Left ventricle myocardium inferior (tissue), 1 donor: ENCODE data around the gene SYCP1. TPM values are rescaled to one million over a fixed set of nuclear protein-coding genes. Genes with fewer than 3 reads are reported as not detected.

Experiments used
- DNase-seq: peaks from one replicate; pipeline ENCODE4 v3.0.0-alpha.2; 2020
- H3K27ac ChIP-seq: fragments of 200-600 bp; replicated peaks from 2 replicates; pipeline ENCODE4 v1.8.0; 2021
- H3K27me3 ChIP-seq: fragments of 200-600 bp; 2 replicates; pipeline ENCODE4 v1.8.0; 2021; ENCODE audit warnings: low read depth
- H3K36me3 ChIP-seq: fragments of 200-600 bp; 2 replicates; pipeline ENCODE4 v1.8.0; 2021
- H3K4me1 ChIP-seq: fragments of 200-600 bp; 2 replicates; pipeline ENCODE4 v1.8.0; 2021
- H3K4me3 ChIP-seq: fragments of 200-600 bp; 2 replicates; pipeline ENCODE4 v1.8.0; 2021; ENCODE audit warnings: mild to moderate bottlenecking, moderate library complexity
- H3K9me3 ChIP-seq: fragments of 200-600 bp; replicated peaks from 2 replicates; pipeline ENCODE4 v1.8.0; 2021
- intact Hi-C: fragments of 100-400 bp; cut with micrococcal nuclease; formaldehyde crosslinking; loops from one replicate; pipeline ENCODE4 v1.11.0; 2022
- total RNA-seq: library from RNA; stranded (reverse); fragmentation: NEBNext Ultra II Directional; extraction: Animal tissue kit (Norgen Biotek cat#: 25700); gene quantifications from one replicate; pipeline ENCODE4 v1.2.1, GENCODE V29; 2021
- TF ChIP-seq, protein P1 (sequence below): fragments of 200-600 bp; IDR thresholded peaks from 2 replicates; pipeline ENCODE4 v1.8.0; 2021; ENCODE audit warnings: antibody characterized with exemption, mild to moderate bottlenecking, borderline replicate concordance
- donor health status: DM: no; HTN: yes; CAD: no; lungs with severe emphysema.

The SYCP1 gene
- total RNA-seq, 1 donor from 2014 or later, result not detected

DNA sequence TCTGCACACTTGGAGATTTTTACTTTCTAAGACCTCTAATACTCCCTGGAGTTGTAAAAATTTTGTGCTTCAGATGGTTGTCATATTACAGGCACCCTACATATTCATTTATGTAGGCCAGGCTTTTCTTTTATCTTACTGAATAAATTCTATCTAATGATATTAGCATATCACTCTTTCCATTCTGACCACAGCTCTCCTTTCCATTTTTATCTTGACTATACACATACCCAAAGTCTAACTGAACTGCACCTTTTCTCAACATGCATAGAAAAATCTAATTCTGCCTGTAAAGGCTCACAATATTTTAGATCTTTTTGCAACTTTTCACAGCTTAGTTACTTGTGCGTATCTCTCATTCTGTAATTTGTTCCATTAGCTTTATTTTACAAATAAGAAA, 122.2 kb downstream of the SYCP1 start:
- intact Hi-C loops, result no loop called here
- Histone ChIP-seq H3K36me3 (no peaks in the 10 kb centered on the region), H3K27ac (no peak overlapping the region), H3K9me3 (peaks cover 8% of the 10 kb centered on the region), H3K27me3 (peaks cover 25% of the 10 kb centered on the region), H3K4me3 (no peak overlapping the region), H3K4me1 (no peaks in the 10 kb centered on the region)
- no peak for DNase-seq
- TF ChIP-seq, protein P1, sequence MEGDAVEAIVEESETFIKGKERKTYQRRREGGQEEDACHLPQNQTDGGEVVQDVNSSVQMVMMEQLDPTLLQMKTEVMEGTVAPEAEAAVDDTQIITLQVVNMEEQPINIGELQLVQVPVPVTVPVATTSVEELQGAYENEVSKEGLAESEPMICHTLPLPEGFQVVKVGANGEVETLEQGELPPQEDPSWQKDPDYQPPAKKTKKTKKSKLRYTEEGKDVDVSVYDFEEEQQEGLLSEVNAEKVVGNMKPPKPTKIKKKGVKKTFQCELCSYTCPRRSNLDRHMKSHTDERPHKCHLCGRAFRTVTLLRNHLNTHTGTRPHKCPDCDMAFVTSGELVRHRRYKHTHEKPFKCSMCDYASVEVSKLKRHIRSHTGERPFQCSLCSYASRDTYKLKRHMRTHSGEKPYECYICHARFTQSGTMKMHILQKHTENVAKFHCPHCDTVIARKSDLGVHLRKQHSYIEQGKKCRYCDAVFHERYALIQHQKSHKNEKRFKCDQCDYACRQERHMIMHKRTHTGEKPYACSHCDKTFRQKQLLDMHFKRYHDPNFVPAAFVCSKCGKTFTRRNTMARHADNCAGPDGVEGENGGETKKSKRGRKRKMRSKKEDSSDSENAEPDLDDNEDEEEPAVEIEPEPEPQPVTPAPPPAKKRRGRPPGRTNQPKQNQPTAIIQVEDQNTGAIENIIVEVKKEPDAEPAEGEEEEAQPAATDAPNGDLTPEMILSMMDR, result no peak

DNA sequence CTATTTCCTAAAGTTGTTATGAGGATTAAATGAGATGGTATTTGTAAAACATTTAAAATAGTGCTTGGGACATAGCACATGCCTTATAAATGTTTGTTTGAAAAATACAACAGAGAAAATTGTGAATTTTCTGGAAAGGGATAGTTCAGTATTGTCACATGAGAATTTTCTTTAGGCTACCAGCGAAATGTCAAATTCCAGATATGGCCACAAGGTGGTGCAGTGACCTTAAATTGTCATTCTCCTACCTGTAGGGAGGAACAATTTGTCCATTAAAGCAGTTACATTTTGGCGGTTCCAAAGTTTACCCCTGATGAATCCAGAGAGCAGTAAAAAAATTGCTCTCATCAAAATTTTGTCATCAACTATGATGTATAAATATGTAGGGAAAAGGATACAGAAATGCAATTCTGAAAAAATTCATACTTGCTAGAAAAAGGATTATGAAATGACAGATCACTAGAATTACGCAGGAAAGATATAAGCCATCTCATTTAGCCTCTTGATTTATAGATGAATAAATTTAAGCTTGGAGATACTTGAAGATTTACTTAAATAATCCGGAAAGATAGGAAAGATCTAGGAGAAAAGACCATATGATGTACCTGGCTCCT, 124.7 kb downstream of the SYCP1 start:
- H3K27me3 ChIP-seq, result peaks cover 25% of the 10 kb centered on the region
- intact Hi-C loops, result no loop called here

DNA sequence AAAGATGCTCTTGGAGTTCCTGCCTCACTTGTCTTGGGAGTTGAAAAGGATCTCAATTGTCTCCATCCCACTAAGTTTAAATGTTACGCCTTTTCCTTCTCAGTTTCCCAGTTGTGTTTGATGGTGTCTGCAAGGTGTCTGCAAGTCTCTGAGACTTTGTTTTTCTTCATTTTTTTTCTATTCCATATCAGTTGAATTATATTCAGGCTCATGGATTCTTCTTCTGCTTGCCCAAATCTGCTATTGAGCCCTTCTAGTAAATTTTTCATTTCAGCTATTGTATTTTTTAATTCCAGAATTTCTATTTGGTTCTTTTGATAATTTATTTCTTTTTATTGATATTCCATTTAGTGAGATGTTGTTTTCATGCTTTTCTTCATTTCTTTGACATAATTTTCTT, 127.6 kb downstream of the SYCP1 start:
- TF ChIP-seq, protein P1, result no peak
- no peak for DNase-seq
- Histone ChIP-seq H3K4me3 (no peak overlapping the region), H3K27me3 (peaks cover 14% of the 10 kb centered on the region), H3K4me1 (no peaks in the 10 kb centered on the region), H3K27ac (no peak overlapping the region), H3K36me3 (no peaks in the 10 kb centered on the region), H3K9me3 (peaks cover 28% of the 10 kb centered on the region)
- intact Hi-C loops, result loop anchor here (5.0 kb wide), 2 partner anchors 130 to 615 kb away; no protein-coding TSS in a partner anchor

More for the DNA sequence above, 124.7 kb downstream of the SYCP1 start:
- H3K9me3 ChIP-seq, result peaks cover 25% of the 10 kb centered on the region
- no peaks in the 10 kb centered on the region for H3K4me1 ChIP-seq
- peak; percentile 18 for DNase-seq
- no peak overlapping the region for H3K4me3 ChIP-seq
- H3K27ac ChIP-seq, result no peak overlapping the region
- H3K36me3 ChIP-seq, result no peaks in the 10 kb centered on the region
- TF ChIP-seq, protein P1, result peak; percentile 85

DNA sequence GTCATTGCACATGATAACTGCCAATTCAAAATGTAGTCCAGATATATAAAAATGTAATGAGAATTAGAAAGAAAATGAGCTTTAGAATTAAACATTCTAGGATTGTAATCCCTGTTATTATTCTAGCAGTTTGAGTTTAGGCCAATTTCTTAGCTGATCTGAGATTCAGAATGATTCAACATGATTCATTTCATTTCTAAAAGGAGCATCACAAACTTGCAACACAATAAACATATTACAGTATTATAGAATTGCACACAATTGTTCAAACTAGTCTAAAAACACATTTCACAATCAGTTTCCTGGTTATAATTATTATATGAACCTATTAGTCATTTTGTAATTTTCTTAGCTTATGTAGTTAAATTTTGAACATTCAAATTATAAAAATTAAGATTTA, 131.6 kb downstream of the SYCP1 start:
- H3K9me3 ChIP-seq, result peaks cover 46% of the 10 kb centered on the region
- intact Hi-C loops, result no loop called here
- H3K27me3 ChIP-seq, result peaks cover 3% of the 10 kb centered on the region

DNA sequence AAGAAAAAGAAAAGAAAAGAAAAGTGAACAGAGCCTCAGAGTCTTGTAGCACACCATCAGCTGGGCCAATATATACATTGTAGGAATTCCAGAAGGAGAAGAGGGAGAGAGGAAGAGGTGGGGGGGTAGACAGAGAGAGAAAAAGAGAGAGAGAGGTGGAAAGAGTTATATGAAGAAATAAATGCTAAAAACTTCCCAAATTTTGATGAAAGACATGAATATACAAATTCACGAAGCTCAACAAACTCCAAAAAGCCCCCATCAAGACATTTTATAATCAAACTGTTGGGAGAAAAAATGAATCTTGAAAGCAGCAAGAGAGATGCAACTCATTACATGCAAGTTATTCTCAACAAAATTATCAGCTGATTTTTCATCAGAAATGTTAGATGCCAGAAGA, 133.4 kb downstream of the SYCP1 start:
- no peak overlapping the region for H3K27ac ChIP-seq
- no peak for DNase-seq
- peaks cover 3% of the 10 kb centered on the region for H3K27me3 ChIP-seq
- intact Hi-C loops, result no loop called here
- TF ChIP-seq, protein P1, result no peak
- peaks cover 27% of the 10 kb centered on the region for H3K9me3 ChIP-seq
- H3K4me3 ChIP-seq, result no peak overlapping the region
- H3K36me3 ChIP-seq, result no peaks in the 10 kb centered on the region
- no peaks in the 10 kb centered on the region for H3K4me1 ChIP-seq

More for the DNA sequence above, 131.6 kb downstream of the SYCP1 start:
- H3K27ac ChIP-seq, result no peak overlapping the region
- no peaks in the 10 kb centered on the region for H3K36me3 ChIP-seq
- DNase-seq, result no peak
- no peaks in the 10 kb centered on the region for H3K4me1 ChIP-seq
- no peak overlapping the region for H3K4me3 ChIP-seq
- TF ChIP-seq, protein P1, result no peak
